ENCODE results near the gene POLA2. TPM values are rescaled to one million over a fixed set of nuclear protein-coding genes. Genes with fewer than 3 reads are reported as not detected.

POLA2 gene
- total and polyA plus RNA-seq, 2 donors (not counting 3 experiments of a cell fraction or from before 2014, with no cell fraction given): 24.0 to 30.0 TPM

GRCh38 chr11:65262381-65262680 lies 569 bp downstream of the POLA2 start:
- no peak for DNase-seq (ENCODE audit: low read depth, low spot score)
- FAIRE-seq: no peak
- dilution Hi-C loops (cut with MboI; ENCODE audit: extremely low pct_ligation_motif_present, low sequenced_read_pairs): no loop called here
- TF ChIP-seq EZH2 (IDR thresholded peaks at IDR 0.05; ENCODE audit: borderline replicate concordance, low read depth, low read length, severe bottlenecking) (no peak), MAX (IDR thresholded peaks at IDR 0.05; ENCODE audit: insufficient read depth, insufficient read length) (no peak), GATA2 (IDR thresholded peaks at IDR 0.05; ENCODE audit: insufficient read depth, insufficient read length, low read depth, low read length) (no peak), FOS (IDR thresholded peaks at IDR 0.05; ENCODE audit: borderline replicate concordance, insufficient read depth, low read length) (no peak), JUN (IDR thresholded peaks at IDR 0.05; ENCODE audit: borderline replicate concordance, insufficient read depth, insufficient read length, low read depth) (no peak), POLR2AphosphoS5 (IDR thresholded peaks at IDR 0.05; ENCODE audit: insufficient read depth, low read depth, low read length) (no peak), MYC (IDR thresholded peaks at IDR 0.05; ENCODE audit: low read depth, low read length) (no peak), POLR2A (IDR thresholded peaks at IDR 0.05; ENCODE audit: low read depth, low read length) (no peak)
- TF ChIP-seq, protein P1, sequence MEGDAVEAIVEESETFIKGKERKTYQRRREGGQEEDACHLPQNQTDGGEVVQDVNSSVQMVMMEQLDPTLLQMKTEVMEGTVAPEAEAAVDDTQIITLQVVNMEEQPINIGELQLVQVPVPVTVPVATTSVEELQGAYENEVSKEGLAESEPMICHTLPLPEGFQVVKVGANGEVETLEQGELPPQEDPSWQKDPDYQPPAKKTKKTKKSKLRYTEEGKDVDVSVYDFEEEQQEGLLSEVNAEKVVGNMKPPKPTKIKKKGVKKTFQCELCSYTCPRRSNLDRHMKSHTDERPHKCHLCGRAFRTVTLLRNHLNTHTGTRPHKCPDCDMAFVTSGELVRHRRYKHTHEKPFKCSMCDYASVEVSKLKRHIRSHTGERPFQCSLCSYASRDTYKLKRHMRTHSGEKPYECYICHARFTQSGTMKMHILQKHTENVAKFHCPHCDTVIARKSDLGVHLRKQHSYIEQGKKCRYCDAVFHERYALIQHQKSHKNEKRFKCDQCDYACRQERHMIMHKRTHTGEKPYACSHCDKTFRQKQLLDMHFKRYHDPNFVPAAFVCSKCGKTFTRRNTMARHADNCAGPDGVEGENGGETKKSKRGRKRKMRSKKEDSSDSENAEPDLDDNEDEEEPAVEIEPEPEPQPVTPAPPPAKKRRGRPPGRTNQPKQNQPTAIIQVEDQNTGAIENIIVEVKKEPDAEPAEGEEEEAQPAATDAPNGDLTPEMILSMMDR (IDR thresholded peaks at IDR 0.05; ENCODE audit: extremely low read depth in 1 of 2, insufficient read depth in 1 of 2, low read depth in 1 of 2, low read length in 2 of 2): no peak
- peak overlapping the region; percentile 61 for H2AFZ ChIP-seq (ENCODE audit: low read depth, low read length)
- peaks cover 11% of the 10 kb centered on the region for H3K4me1 ChIP-seq (ENCODE audit: control insufficient read depth, extremely low read depth, insufficient read depth, low read length)
- no peaks in the 10 kb centered on the region for H3K9me1 ChIP-seq (replicated peaks; ENCODE audit: control insufficient read depth, extremely low read depth, insufficient read depth, low read length)
- H3K4me2 ChIP-seq (ENCODE audit: insufficient read depth, low read length): peak overlapping the region; percentile 91
- H3K9me3 ChIP-seq (replicated peaks; ENCODE audit: control insufficient read depth, insufficient read depth, low read length): no peaks in the 10 kb centered on the region
- POLR2A ChIA-PET: interaction anchor here (0.6 to 1.3 kb wide), 6 partner anchors 54 to 231 kb away, joined by 3 to 6 read pairs (median 3); partner anchors contain the start of genes DPF2, FAU and MRPL49
- no peaks in the 10 kb centered on the region for H3K36me3 ChIP-seq (ENCODE audit: control insufficient read depth in 2 of 2, extremely low read depth in 1 of 2, insufficient read depth in 2 of 2, low read length in 2 of 2)
- H3K79me2 ChIP-seq (ENCODE audit: control insufficient read depth, insufficient read depth, low read length): peaks cover 25% of the 10 kb centered on the region
- H3K9ac ChIP-seq (replicated peaks; ENCODE audit: extremely low read depth, insufficient read depth, low read length): peak overlapping the region; percentile 88
- no peaks in the 10 kb centered on the region for H4K20me1 ChIP-seq (replicated peaks; ENCODE audit: control insufficient read depth, extremely low read depth, insufficient read depth, low read length)
- intact Hi-C loops (cut with micrococcal nuclease): no loop called here
- CTCF ChIA-PET: interaction anchor here (0.7 to 2.6 kb wide), 9 partner anchors 12 to 81 kb away, joined by 3 to 27 read pairs (median 7); partner anchors contain the start of genes CAPN1 and CDC42EP2
- no TSS peak for BruUV-seq (replicated peaks)
- peak overlapping the region; percentile 79 for H3K27ac ChIP-seq (ENCODE audit: insufficient read depth, low read depth, low read length)
- no peaks in the 10 kb centered on the region for H3K27me3 ChIP-seq (ENCODE audit: control insufficient read depth in 2 of 2, insufficient read depth in 2 of 2, low read length in 2 of 2)
- H3K4me3 ChIP-seq (replicated peaks in 1 of 3; ENCODE audit: insufficient read depth in 1 of 3, low read depth in 1 of 3, low read length in 3 of 3): peak overlapping the region; percentile 65 to 83 (median 82)

All from endothelial cell of umbilical vein (primary cell).